Endodermal cell (in vitro differentiated cells): Measurements from ENCODE around the gene ZBTB39. TPM values are rescaled to one million over a fixed set of nuclear protein-coding genes. Genes with fewer than 3 reads are reported as not detected.
"Not testable (repeated sequence)": the region's sequence is repeated elsewhere in the genome, so short reads cannot be mapped to it uniquely, and the experiment has no call there.

Experiments
- DNase-seq: peaks from one replicate; pipeline ENCODE4 v3.0.0-alpha.2; 2017
- H3K27ac ChIP-seq: 2 replicates; pipeline ENCODE4 v1.5.1; 2013; ENCODE audit warnings: mild to moderate bottlenecking, low read depth, low read length, moderate library complexity
- H3K27me3 ChIP-seq: 2 replicates; pipeline ENCODE4 v1.6.1; 2013; ENCODE audit warnings: mild to moderate bottlenecking, low read length, moderate library complexity; ENCODE audit not compliant: insufficient read depth, control insufficient read depth, poor library complexity, severe bottlenecking
- H3K36me3 ChIP-seq: 2 replicates; pipeline ENCODE4 v1.7.0; 2013; ENCODE audit warnings: mild to moderate bottlenecking, low read length, moderate library complexity; ENCODE audit not compliant: control insufficient read depth, insufficient read depth
- H3K4me1 ChIP-seq: one replicate; pipeline ENCODE4 v1.7.0; 2013; ENCODE audit warnings: low read length; ENCODE audit not compliant: control insufficient read depth, insufficient read depth
- H3K4me3 ChIP-seq: 2 replicates; pipeline ENCODE4 v1.5.1; 2013; ENCODE audit warnings: mild to moderate bottlenecking, low read length, moderate library complexity
- H3K9ac ChIP-seq: 2 replicates; pipeline ENCODE4 v1.6.1; 2013; ENCODE audit warnings: mild to moderate bottlenecking, low read length, moderate library complexity; ENCODE audit not compliant: poor library complexity, severe bottlenecking; ENCODE audit errors: extremely low read depth
- H3K9me3 ChIP-seq: 2 replicates; pipeline ENCODE4 v1.6.1; 2013; ENCODE audit warnings: mild to moderate bottlenecking, low read length, moderate library complexity; ENCODE audit not compliant: control insufficient read depth
- H3K27ac Mint-ChIP-seq: 2 replicates; pipeline ENCODE4 v1.8.0; 2020; ENCODE audit warnings: mixed read lengths
- H3K27me3 Mint-ChIP-seq: 2 replicates; pipeline ENCODE4 v1.8.0; 2021; ENCODE audit warnings: mild to moderate bottlenecking, mixed read lengths; ENCODE audit not compliant: insufficient read depth
- H3K36me3 Mint-ChIP-seq: 2 replicates; pipeline ENCODE4 v1.8.0; 2020; ENCODE audit warnings: low read depth, mixed read lengths
- H3K4me1 Mint-ChIP-seq: 2 replicates; pipeline ENCODE4 v1.8.0; 2020; ENCODE audit warnings: mixed read lengths
- H3K4me3 Mint-ChIP-seq: 2 replicates; pipeline ENCODE4 v1.8.0; 2020; ENCODE audit warnings: mild to moderate bottlenecking, moderate library complexity, mixed read lengths
- H3K9me3 Mint-ChIP-seq: 2 replicates; pipeline ENCODE4 v1.8.0; 2020; ENCODE audit warnings: mild to moderate bottlenecking, mixed read lengths
- CTCF ChIP-seq: fragments of 200-600 bp; sonication (generic); conservative IDR thresholded peaks from 2 replicates; pipeline ENCODE4 v1.5.0; 2021; ENCODE audit warnings: antibody characterized with exemption, mild to moderate bottlenecking
- WGBS, 2 experiments: methylation state at CpG; one replicate each; pipeline versions ENCODE4 v1.1.5 to v1.1.7; 2013; ENCODE audit warnings: missing lambda C conversion rate in 2 of 2, mixed read lengths in 1 of 2; ENCODE audit not compliant: insufficient coverage in 1 of 2, insufficient read length in 1 of 2; 5-methylcytosine and 5-hydroxymethylcytosine counted together
- total RNA-seq, 2 donors: library from RNA; stranded (reverse); fragmentation: NEBNext Ultra II Directional in 1 of 2; extraction: Animal tissue kit (Norgen Biotek cat#: 25700) in 1 of 2; gene quantifications; 2 replicates in 1 of 2; 3 replicates in 1 of 2; pipeline ENCODE4 v1.2.1, GENCODE V29; 2021

ZBTB39 gene
- total RNA-seq, 2 donors from 2014 or later: 22.1 to 25.7 TPM

GRCh38 chr12:56963557-56963956, 42.8 kb downstream of the ZBTB39 start:
- WGBS, 2 experiments: 85% methylated on average over 4 of the region's 27 CpGs; no CpG with 5 or more reads in 1 of the 2 experiments
- H3K4me3 ChIP-seq, H3K4me1 ChIP-seq, DNase-seq, H3K27ac ChIP-seq, H3K36me3 ChIP-seq, H3K36me3 Mint-ChIP-seq, H3K9me3 ChIP-seq, H3K27ac Mint-ChIP-seq, H3K27me3 ChIP-seq, H3K9ac ChIP-seq, H3K4me1 Mint-ChIP-seq, H3K4me3 Mint-ChIP-seq: not testable (repeated sequence)
- peaks cover 15% of the 10 kb centered on the region for H3K27me3 Mint-ChIP-seq
- peaks cover 67% of the 10 kb centered on the region for H3K9me3 Mint-ChIP-seq

GRCh38 chr12:56962247-56962646, 44.1 kb downstream of the ZBTB39 start:
- not testable (repeated sequence) for H3K27me3 ChIP-seq, DNase-seq, H3K27ac ChIP-seq, H3K4me3 Mint-ChIP-seq, H3K4me3 ChIP-seq, H3K9ac ChIP-seq, H3K36me3 ChIP-seq, H3K36me3 Mint-ChIP-seq, H3K4me1 Mint-ChIP-seq, H3K27ac Mint-ChIP-seq, H3K4me1 ChIP-seq
- peaks cover 14% of the 10 kb centered on the region for H3K9me3 ChIP-seq
- peaks cover 73% of the 10 kb centered on the region for H3K9me3 Mint-ChIP-seq
- WGBS, 2 experiments: 80 to 83% methylated on average over 3 to 4 of the region's 4 CpGs
- H3K27me3 Mint-ChIP-seq: peaks cover 13% of the 10 kb centered on the region

DNA sequence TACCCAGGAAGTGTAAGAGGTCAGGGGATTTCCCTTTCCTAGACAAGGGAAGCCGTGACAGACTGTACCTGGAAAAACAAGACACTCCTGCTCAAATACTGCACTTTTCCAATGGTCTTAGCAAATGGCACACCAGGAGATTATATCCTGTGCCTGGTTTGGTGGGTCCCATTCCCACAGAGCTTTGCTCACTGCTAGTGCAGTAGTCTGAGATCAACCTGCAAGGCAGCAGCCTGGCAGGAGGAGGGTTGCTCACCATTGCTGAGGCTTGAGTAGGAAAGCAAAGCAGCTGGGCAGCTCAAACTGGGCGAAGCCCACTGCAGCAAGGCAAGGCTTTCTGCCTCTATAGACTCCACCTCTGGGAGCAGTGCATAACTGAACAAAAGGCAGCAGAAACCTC, 47.9 kb downstream of the ZBTB39 start:
- Mint-ChIP-seq H3K4me3 (no peak overlapping the region), H3K36me3 (no peaks in the 10 kb centered on the region), H3K9me3 (peaks cover 51% of the 10 kb centered on the region), H3K4me1 (no peaks in the 10 kb centered on the region), H3K27ac (no peak overlapping the region), H3K27me3 (peaks cover 20% of the 10 kb centered on the region)
- no peak for TF ChIP-seq CTCF
- Histone ChIP-seq H3K9me3 (peaks cover 8% of the 10 kb centered on the region), H3K4me1 (no peaks in the 10 kb centered on the region), H3K27me3 (no peaks in the 10 kb centered on the region), H3K9ac (no peak overlapping the region), H3K4me3 (no peak overlapping the region), H3K27ac (no peak overlapping the region), H3K36me3 (no peaks in the 10 kb centered on the region)
- 84 to 94% methylated on average over 2 of the region's 2 CpGs for WGBS, 2 experiments
- peak; percentile 25 for DNase-seq

GRCh38 chr12:56957229-56958052, 48.9 kb downstream of the ZBTB39 start, which contains the start of gene RDH16:
TSS of gene RDH16 (minus strand) at chr12:56957608. CDS start at chr12:56957462, 146 bp downstream.
- 86 to 89% methylated on average over 9 to 10 of the region's 10 CpGs for WGBS, 2 experiments
- no peaks in the 10 kb centered on the region for H3K4me1 ChIP-seq
- no peak within 1 kb of the TSS for H3K9ac ChIP-seq
- no peak for TF ChIP-seq CTCF
- H3K36me3 ChIP-seq: no peaks in the 10 kb centered on the region
- no peak within 1 kb of the TSS for H3K27ac ChIP-seq
- H3K27me3 ChIP-seq: no peaks in the 10 kb centered on the region
- peaks cover 23% of the 10 kb centered on the region for H3K27me3 Mint-ChIP-seq
- H3K9me3 Mint-ChIP-seq: peaks cover 42% of the 10 kb centered on the region
- no peak within 1 kb of the TSS for H3K4me3 ChIP-seq
- peaks cover 8% of the 10 kb centered on the region for H3K9me3 ChIP-seq
- H3K27ac Mint-ChIP-seq: no peak within 1 kb of the TSS
- no peak within 1 kb of the TSS for H3K4me3 Mint-ChIP-seq
- peaks cover 2% of the 10 kb centered on the region for H3K36me3 Mint-ChIP-seq
- H3K4me1 Mint-ChIP-seq: no peaks in the 10 kb centered on the region
- DNase-seq: peak; percentile 36
